Motor neuron (in vitro differentiated cells): Measurements from ENCODE around the gene EEF1A1. TPM values are rescaled to one million over a fixed set of nuclear protein-coding genes. Genes with fewer than 3 reads are reported as not detected.
"Not testable (repeated sequence)": the region's sequence is repeated elsewhere in the genome, so short reads cannot be mapped to it uniquely, and the experiment has no call there.

ENCODE experiments used
- ATAC-seq, 8 experiments: fragments of 200-7000 bp; cut with Tn5 transposase; replicated peaks in 6 of 8; 2 replicates each; pipeline ENCODE4 v1.8.0; 2021; ENCODE audit warnings: mild to moderate bottlenecking in 8 of 8, moderate library complexity in 8 of 8
- H3K27ac ChIP-seq, 2 donors: fragments of 250-450 bp; sonication (Bioruptor Pico); 2 replicates each; pipeline ENCODE4 v1.9.0; 2021; ENCODE audit warnings: antibody characterized with exemption in 2 of 2, mild to moderate bottlenecking in 2 of 2, moderate library complexity in 1 of 2
- H3K4me1 ChIP-seq, 2 donors: fragments of 250-450 bp; sonication (Bioruptor Pico); replicated peaks in 1 of 2; 2 replicates each; pipeline ENCODE4 v1.6.1; 2021; ENCODE audit warnings: antibody characterized with exemption in 2 of 2, mild to moderate bottlenecking in 2 of 2, moderate library complexity in 1 of 2
- H3K4me3 ChIP-seq, 5 donors: fragments of 250-450 bp; sonication (Bioruptor Pico); 2 replicates each; pipeline ENCODE4 v1.9.0; 2021; ENCODE audit warnings: antibody characterized with exemption in 5 of 5, mild to moderate bottlenecking in 5 of 5, moderate library complexity in 4 of 5
- WGBS, 10 experiments: fragments of 450-650 bp; shearing (Covaris generic); methylation state at CpG; one replicate each; pipeline ENCODE4 v1.0.0; 2022; 5-methylcytosine and 5-hydroxymethylcytosine counted together
- in situ Hi-C, 9 experiments: fragments of 400-800 bp; cut with MboI; loops; one replicate each; pipeline ENCODE4 v1.15.0; 2021; ENCODE audit warnings: low sequenced_read_pairs in 9 of 9, low pct_unique_long_range_greater_than_20kb in 2 of 9; ENCODE audit not compliant: unreplicated experiment in 9 of 9
- total RNA-seq, 8 experiments: library from RNA; unstranded; fragments of 300-600 nt; gene quantifications; 2 replicates each; pipeline versions ENCODE4 v1.2.3 to v1.2.4, GENCODE V29; 2022

The EEF1A1 gene
- over 10,000 TPM in 7 of 8 experiments, 1,000 to 10,000 TPM in 1; 9,744 to 15,299 (median 11,254) TPM for total RNA-seq

- WGBS, 10 experiments, result 0 to 4% (median 0%) methylated on average over 1 to 10 of the region's 53 CpGs; no CpG with 5 or more reads in 5 of the 10 experiments
- H3K27ac ChIP-seq, result peak within 1 kb of the TSS; percentile 98 to 99
- peak within 1 kb of the TSS; percentile 77 to 93 (median 86) for H3K4me3 ChIP-seq
- peak; percentile 63 to 92 (median 89) for ATAC-seq
- peaks cover 23 to 29% of the 10 kb centered on the region in 2 donors for H3K4me1 ChIP-seq
- in situ Hi-C loops, result loop anchor here in 5 of 9 experiments (25.0 kb wide), 2 partner anchors 91 to 116 kb away; no protein-coding TSS in a partner anchor
These were observed at the start of gene EEF1A1 for GRCh38 chr6:73520688-73521350. EEF1A1 (minus strand) TSS chr6:73521032; CDS start chr6:73520026, 1,006 bp downstream.

GRCh38 chr6:73569121-73569520, 48.3 kb upstream of the EEF1A1 start:
- Histone ChIP-seq H3K4me1 (peaks cover 9% of the 10 kb centered on the region in 2 donors), H3K4me3 (no peak overlapping the region), H3K27ac (no peak overlapping the region)
- in situ Hi-C loops, result no loop called here
- WGBS, 10 experiments, result 40 to 100% (median 73%) methylated on average over 1 to 5 of the region's 5 CpGs; no CpG with 5 or more reads in 1 of the 10 experiments
- ATAC-seq, result no peak

GRCh38 chr6:73566954-73567591, 46.2 kb upstream of the EEF1A1 start:
- peak in 2 of 8 experiments; percentile 78 to 90 for ATAC-seq
- Histone ChIP-seq H3K27ac (no peak overlapping the region), H3K4me1 (peaks cover 0 to 3% of the 10 kb centered on the region in 2 donors), H3K4me3 (no peak overlapping the region)
- 13 to 100% (median 81%) methylated on average over 1 to 8 of the region's 8 CpGs; no CpG with 5 or more reads in 2 of the 10 experiments for WGBS, 10 experiments
- in situ Hi-C loops, result no loop called here

- in situ Hi-C loops, H3K27ac ChIP-seq, H3K4me1 ChIP-seq, H3K4me3 ChIP-seq: not testable (repeated sequence)
- ATAC-seq, result peak in 1 of 8 experiments; percentile 18
- 34 to 95% (median 60%) methylated on average over 1 to 2 of the region's 2 CpGs; no CpG with 5 or more reads in 7 of the 10 experiments for WGBS, 10 experiments
These were observed 45.6 kb upstream of the EEF1A1 start for GRCh38 chr6:73566486-73566871.

- WGBS, 10 experiments, result 0 to 92% (median 80%) methylated on average over 1 to 7 of the region's 11 CpGs; no CpG with 5 or more reads in 1 of the 10 experiments
- peak in 6 of 8 experiments; percentile 50 to 96 (median 64) for ATAC-seq
- H3K27ac ChIP-seq, result no peak overlapping the region
These were observed 45.1 kb upstream of the EEF1A1 start for GRCh38 chr6:73565767-73566485.

GRCh38 chr6:73564578-73565345, 43.9 kb upstream of the EEF1A1 start:
- H3K4me3 ChIP-seq, result no peak overlapping the region
- in situ Hi-C loops, result no loop called here
- WGBS, 10 experiments, result 85 to 97% (median 91%) methylated on average over 4 to 17 of the region's 17 CpGs; no CpG with 5 or more reads in 1 of the 10 experiments
- peak in 3 of 8 experiments; percentile 23 to 40 (median 31) for ATAC-seq
- peaks cover 5 to 6% of the 10 kb centered on the region in 2 donors for H3K4me1 ChIP-seq
- no peak overlapping the region for H3K27ac ChIP-seq

More at GRCh38 chr6:73565767-73566485, 45.1 kb upstream of the EEF1A1 start:
- in situ Hi-C loops, result no loop called here
- Histone ChIP-seq H3K4me1 (no peaks in the 10 kb centered on the region), H3K4me3 (no peak overlapping the region)

- Histone ChIP-seq H3K4me1 (peaks cover 6 to 11% of the 10 kb centered on the region in 2 donors), H3K4me3 (no peak overlapping the region), H3K27ac (no peak overlapping the region)
- in situ Hi-C loops, result no loop called here
- WGBS, 10 experiments, result 71 to 100% (median 92%) methylated on average over 1 to 2 of the region's 2 CpGs; no CpG with 5 or more reads in 1 of the 10 experiments
- ATAC-seq, result no peak
These were observed 41.7 kb upstream of the EEF1A1 start for GRCh38 chr6:73562558-73562957.

- in situ Hi-C loops, result no loop called here
- Histone ChIP-seq H3K4me3 (no peak overlapping the region), H3K4me1 (peaks cover 8 to 21% of the 10 kb centered on the region in 2 donors), H3K27ac (no peak overlapping the region)
- no peak for ATAC-seq
- 57 to 100% (median 91%) methylated on average over 1 to 9 of the region's 9 CpGs for WGBS, 10 experiments
These were observed 40.1 kb upstream of the EEF1A1 start for GRCh38 chr6:73560853-73561407.

- WGBS, 10 experiments, result 0 to 81% (median 57%) methylated on average over 2 to 8 of the region's 8 CpGs
- Histone ChIP-seq H3K27ac (no peak overlapping the region), H3K4me3 (no peak overlapping the region), H3K4me1 (peaks cover 8 to 21% of the 10 kb centered on the region in 2 donors)
- in situ Hi-C loops, result no loop called here
- ATAC-seq, result peak in 1 of 8 experiments; percentile 24
These were observed 39.4 kb upstream of the EEF1A1 start for GRCh38 chr6:73560182-73560732.

- WGBS, 10 experiments, result 67 to 100% (median 100%) methylated on average over 1 to 4 of the region's 12 CpGs; no CpG with 5 or more reads in 3 of the 10 experiments
- in situ Hi-C loops, H3K27ac ChIP-seq, H3K4me3 ChIP-seq, ATAC-seq: not testable (repeated sequence)
- peaks cover 8 to 21% of the 10 kb centered on the region in 2 donors for H3K4me1 ChIP-seq
These were observed 38.6 kb upstream of the EEF1A1 start for GRCh38 chr6:73559399-73559794.

GRCh38 chr6:73558624-73559398, 38.0 kb upstream of the EEF1A1 start:
- no peak for ATAC-seq

More at GRCh38 chr6:73558624-73559398, 38.0 kb upstream of the EEF1A1 start:
- no peak overlapping the region for H3K4me3 ChIP-seq
- H3K4me1 ChIP-seq, result peaks cover 8 to 21% of the 10 kb centered on the region in 2 donors
- no peak overlapping the region for H3K27ac ChIP-seq
- 36 to 100% (median 66%) methylated on average over 1 to 3 of the region's 4 CpGs for WGBS, 10 experiments
- in situ Hi-C loops, result no loop called here
